ENCODE results near the gene HS3ST5. TPM values are rescaled to one million over a fixed set of nuclear protein-coding genes. Genes with fewer than 3 reads are reported as not detected.

HS3ST5 gene
- total and polyA plus RNA-seq, 2 donors (not counting 3 experiments of a cell fraction or from before 2014, with no cell fraction given) = not detected

- H3K79me2 ChIP-seq (ENCODE audit: control insufficient read depth, insufficient read depth, low read length) = no peaks in the 10 kb centered on the region
- no peaks in the 10 kb centered on the region for H3K36me3 ChIP-seq (ENCODE audit: control insufficient read depth in 2 of 2, extremely low read depth in 1 of 2, insufficient read depth in 2 of 2, low read length in 2 of 2)
- H3K9me3 ChIP-seq (replicated peaks; ENCODE audit: control insufficient read depth, insufficient read depth, low read length) = no peaks in the 10 kb centered on the region
- no peak for DNase-seq (ENCODE audit: low read depth, low spot score)
- H3K9ac ChIP-seq (replicated peaks; ENCODE audit: extremely low read depth, insufficient read depth, low read length) = no peak overlapping the region
- POLR2A ChIA-PET = no interaction called here
- H2AFZ ChIP-seq (ENCODE audit: low read depth, low read length) = no peak overlapping the region
- no peaks in the 10 kb centered on the region for H4K20me1 ChIP-seq (replicated peaks; ENCODE audit: control insufficient read depth, extremely low read depth, insufficient read depth, low read length)
- no peak overlapping the region for H3K4me3 ChIP-seq (replicated peaks in 1 of 3; ENCODE audit: insufficient read depth in 1 of 3, low read depth in 1 of 3, low read length in 3 of 3)
- peaks cover 0 to 2% of the 10 kb centered on the region in 2 experiments for H3K27me3 ChIP-seq (ENCODE audit: control insufficient read depth in 2 of 2, insufficient read depth in 2 of 2, low read length in 2 of 2)
- dilution Hi-C loops (cut with MboI; ENCODE audit: extremely low pct_ligation_motif_present, low sequenced_read_pairs) = no loop called here
- TF ChIP-seq MAX (IDR thresholded peaks at IDR 0.05; ENCODE audit: insufficient read depth, insufficient read length) = no peak
- TF ChIP-seq FOS (IDR thresholded peaks at IDR 0.05; ENCODE audit: borderline replicate concordance, insufficient read depth, low read length) = no peak
- TF ChIP-seq CTCF (IDR thresholded peaks at IDR 0.05; ENCODE audit: extremely low read depth in 1 of 2, insufficient read depth in 1 of 2, low read depth in 1 of 2, low read length in 2 of 2) = no peak
- TF ChIP-seq EZH2 (IDR thresholded peaks at IDR 0.05; ENCODE audit: borderline replicate concordance, low read depth, low read length, severe bottlenecking) = no peak
- TF ChIP-seq MYC (IDR thresholded peaks at IDR 0.05; ENCODE audit: low read depth, low read length) = no peak
- no peak for TF ChIP-seq POLR2A (IDR thresholded peaks at IDR 0.05; ENCODE audit: low read depth, low read length)
- no peak for TF ChIP-seq GATA2 (IDR thresholded peaks at IDR 0.05; ENCODE audit: insufficient read depth, insufficient read length, low read depth, low read length)
- TF ChIP-seq POLR2AphosphoS5 (IDR thresholded peaks at IDR 0.05; ENCODE audit: insufficient read depth, low read depth, low read length) = no peak
- no peak for TF ChIP-seq JUN (IDR thresholded peaks at IDR 0.05; ENCODE audit: borderline replicate concordance, insufficient read depth, insufficient read length, low read depth)
- no TSS peak for BruUV-seq (replicated peaks)
- no peak for FAIRE-seq
- no peak overlapping the region for H3K4me2 ChIP-seq (ENCODE audit: insufficient read depth, low read length)
- no peak overlapping the region for H3K27ac ChIP-seq (ENCODE audit: insufficient read depth, low read depth, low read length)
- intact Hi-C loops (cut with micrococcal nuclease) = no loop called here
- H3K9me1 ChIP-seq (replicated peaks; ENCODE audit: control insufficient read depth, extremely low read depth, insufficient read depth, low read length) = no peaks in the 10 kb centered on the region
- CTCF ChIA-PET = interaction anchor here (1.4 kb wide), 1 partner anchor 14 kb away, joined by 4 read pairs; no protein-coding TSS in a partner anchor
- no peaks in the 10 kb centered on the region for H3K4me1 ChIP-seq (ENCODE audit: control insufficient read depth, extremely low read depth, insufficient read depth, low read length)
These were observed 183.8 kb downstream of the HS3ST5 start for GRCh38 chr6:114158838-114159694.
